Retinal pigment epithelial cell (primary cell): ENCODE results near the gene THTPA.

Experiments
- DNase-seq: peaks from one replicate; pipeline ENCODE4 v3.0.0-alpha.2; 2010; ENCODE audit warnings: low read depth
- H3K4me3 ChIP-seq: 2 replicates; pipeline ENCODE4 v1.5.1; 2011; ENCODE audit warnings: mild to moderate bottlenecking, low read length, control low read depth, moderate library complexity
- CTCF ChIP-seq: conservative IDR thresholded peaks from 2 replicates; pipeline ENCODE4 v1.5.1; 2011; ENCODE audit warnings: low read depth, low read length, control low read depth, inconsistent platforms

The THTPA gene

GRCh38 chr14:23577710-23578392 lies 21.8 kb downstream of the THTPA start:
- DNase-seq, result no peak

GRCh38 chr14:23578560-23579310 lies 22.7 kb downstream of the THTPA start, which contains the start of gene JPH4:
Gene JPH4 (minus strand): TSS chr14:23578790. CDS start chr14:23577453, 1,337 bp downstream.
- no peak for DNase-seq
- no peak for TF ChIP-seq CTCF
- no peak within 1 kb of the TSS for H3K4me3 ChIP-seq

More at GRCh38 chr14:23577710-23578392, 21.8 kb downstream of the THTPA start:
- no peak for TF ChIP-seq CTCF
- H3K4me3 ChIP-seq, result no peak overlapping the region

- no peak for TF ChIP-seq CTCF
- no peak for DNase-seq
- H3K4me3 ChIP-seq, result no peak overlapping the region
Measured at GRCh38 chr14:23579311-23579630, 23.2 kb downstream of the THTPA start.

- DNase-seq, result no peak
- no peak for TF ChIP-seq CTCF
- no peak overlapping the region for H3K4me3 ChIP-seq
Measured at GRCh38 chr14:23579739-23580138, 23.7 kb downstream of the THTPA start.

- no peak for DNase-seq
- TF ChIP-seq CTCF, result no peak
Measured at GRCh38 chr14:23580152-23580926, 24.3 kb downstream of the THTPA start.

GRCh38 chr14:23580948-23581281 lies 24.8 kb downstream of the THTPA start:
- no peak for DNase-seq
- no peak for TF ChIP-seq CTCF
- no peak overlapping the region for H3K4me3 ChIP-seq

More at GRCh38 chr14:23580152-23580926, 24.3 kb downstream of the THTPA start:
- no peak overlapping the region for H3K4me3 ChIP-seq
